ENCODE measurements around the gene STRN4. TPM values are rescaled to one million over a fixed set of nuclear protein-coding genes. Genes with fewer than 3 reads are reported as not detected.

STRN4 gene
- total and polyA plus RNA-seq, 7 donors = 28.6 to 72.3 (median 46.2) TPM

- WGBS, 3 donors = 85 to 91% (median 87%) methylated on average over 23 of the region's 23 CpGs
- intact Hi-C loops (cut with DNase I) = no loop called here
- no peak for ATAC-seq
Observed at GRCh38 chr19:46732966-46733689, 13.1 kb downstream of the STRN4 start.

DNA sequence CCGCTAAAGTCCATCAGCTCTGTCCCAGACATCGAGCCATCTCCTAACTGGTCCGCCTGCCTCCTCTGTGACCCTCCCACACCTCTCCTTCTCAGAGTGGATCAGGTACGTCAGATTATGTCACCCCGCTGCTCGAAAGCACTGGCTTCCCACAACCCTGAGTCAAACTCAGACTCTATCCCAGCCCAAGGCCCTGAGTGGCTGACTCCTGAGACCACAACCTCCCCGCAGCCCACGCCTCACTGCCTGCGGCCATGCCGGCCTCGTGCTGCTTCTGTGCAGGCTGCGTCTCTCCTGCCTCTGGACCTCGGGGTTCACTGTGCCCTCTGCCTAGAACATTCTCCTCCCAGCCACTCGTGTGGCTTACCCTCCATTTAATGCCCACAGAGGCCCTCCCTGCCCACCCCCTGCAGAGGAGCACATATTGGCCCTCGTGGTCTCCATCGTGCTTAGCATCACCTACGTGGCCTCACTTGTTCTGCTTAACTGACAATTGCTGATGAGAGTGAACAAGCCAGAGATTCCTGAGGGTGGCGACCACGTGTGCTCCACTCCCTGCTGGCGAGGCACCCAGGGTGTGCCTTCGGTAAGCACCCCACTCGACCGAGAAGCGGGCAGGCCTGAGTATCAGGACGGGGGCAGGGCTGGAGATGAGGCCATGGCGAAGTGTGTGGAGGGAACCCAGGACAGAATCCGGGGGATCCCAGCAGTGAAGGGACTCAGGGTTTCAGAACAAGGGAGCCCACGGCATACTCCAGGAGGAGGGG, 13.9 kb downstream of the STRN4 start:
- no peak for TF ChIP-seq CTCF (IDR thresholded peaks at IDR 0.05)
- Histone ChIP-seq H3K4me1 (no peaks in the 10 kb centered on the region), H3K27me3 (ENCODE audit: insufficient read depth in 3 of 3, low read length in 2 of 3) (no peaks in the 10 kb centered on the region), H3K36me3 (ENCODE audit: insufficient read depth in 1 of 2, low read depth in 1 of 2) (peaks cover 0 to 98% of the 10 kb centered on the region in 2 donors), H3K9me3 (no peaks in the 10 kb centered on the region), H3K27ac (no peak overlapping the region), H3K4me3 (no peak overlapping the region)
- DNase-seq (peak in 1 of 2 donors; percentile 44), ATAC-seq (no peak)
- 88 to 91% (median 90%) methylated on average over 27 to 28 of the region's 28 CpGs for WGBS, 3 donors
- intact Hi-C loops (cut with DNase I) = no loop called here

More at GRCh38 chr19:46732966-46733689, 13.1 kb downstream of the STRN4 start:
- TF ChIP-seq CTCF (IDR thresholded peaks at IDR 0.05) = no peak
- no peak overlapping the region for H3K4me3 ChIP-seq
- no peaks in the 10 kb centered on the region for H3K27me3 ChIP-seq (ENCODE audit: insufficient read depth in 3 of 3, low read length in 2 of 3)
- H3K9me3 ChIP-seq = no peaks in the 10 kb centered on the region
- peak in 1 of 2 donors; percentile 60 for DNase-seq
- no peak overlapping the region for H3K27ac ChIP-seq
- peaks cover 0 to 98% of the 10 kb centered on the region in 2 donors for H3K36me3 ChIP-seq (ENCODE audit: insufficient read depth in 1 of 2, low read depth in 1 of 2)
- peaks cover 6% of the 10 kb centered on the region for H3K4me1 ChIP-seq

DNA sequence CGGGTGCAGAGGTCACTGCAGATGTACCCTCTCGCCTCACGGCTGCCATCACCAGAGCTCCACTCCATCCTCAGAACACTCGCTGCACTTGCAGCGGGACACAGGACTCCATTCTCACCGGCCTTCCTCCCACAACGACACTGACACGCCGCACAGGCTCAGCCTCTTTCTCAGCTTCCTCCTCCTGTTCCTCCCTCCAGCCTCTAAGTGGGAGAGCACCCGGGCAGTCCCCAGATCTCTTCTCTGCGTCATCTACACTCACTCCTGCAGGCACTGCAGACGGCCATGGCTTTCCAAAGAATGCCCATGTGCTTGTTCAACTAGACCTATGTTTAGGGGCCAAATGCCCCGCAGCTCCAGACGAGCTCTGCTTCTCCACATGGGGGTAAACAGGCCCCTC, 14.7 kb downstream of the STRN4 start:
- peaks cover 0 to 99% of the 10 kb centered on the region in 2 donors for H3K36me3 ChIP-seq (ENCODE audit: insufficient read depth in 1 of 2, low read depth in 1 of 2)
- DNase-seq (peak in 1 of 2 donors; percentile 53), ATAC-seq (no peak)
- H3K27ac ChIP-seq = no peak overlapping the region
- H3K4me1 ChIP-seq = no peaks in the 10 kb centered on the region
- 76 to 86% (median 84%) methylated on average over 14 of the region's 14 CpGs for WGBS, 3 donors
- H3K9me3 ChIP-seq = no peaks in the 10 kb centered on the region
- H3K4me3 ChIP-seq = no peak overlapping the region
- intact Hi-C loops (cut with DNase I) = no loop called here
- H3K27me3 ChIP-seq (ENCODE audit: insufficient read depth in 3 of 3, low read length in 2 of 3) = no peaks in the 10 kb centered on the region
- no peak for TF ChIP-seq CTCF (IDR thresholded peaks at IDR 0.05)

DNA sequence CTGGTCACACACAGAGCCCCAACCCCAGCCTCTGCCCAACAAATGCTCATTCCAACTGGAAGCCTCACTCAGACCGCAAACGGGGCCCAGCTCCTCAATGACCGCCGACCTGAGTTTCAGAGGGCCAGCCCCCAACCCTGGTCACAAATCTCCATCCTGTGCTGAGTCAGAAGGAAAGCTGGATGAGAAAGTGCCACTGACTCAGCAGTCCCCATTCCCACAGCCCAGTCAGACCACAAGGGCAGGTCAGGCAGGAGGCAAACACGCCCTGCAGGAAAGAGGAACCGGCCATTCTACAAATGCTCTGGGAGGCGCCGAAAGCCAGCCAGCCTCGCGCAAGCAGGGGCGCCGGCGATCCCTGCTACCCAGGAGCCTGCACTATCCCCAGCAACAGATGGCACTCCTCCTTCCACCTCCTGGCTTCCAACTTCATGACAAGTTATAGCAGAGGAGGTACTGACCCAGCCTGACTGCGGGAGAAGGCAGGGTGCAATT, 15.2 kb downstream of the STRN4 start:
- ATAC-seq (peak in 3 of 4 donors; percentile 23 to 33 (median 26)), DNase-seq (peak in 1 of 2 donors; percentile 72)
- Histone ChIP-seq H3K4me3 (no peak overlapping the region), H3K27me3 (ENCODE audit: insufficient read depth in 3 of 3, low read length in 2 of 3) (no peaks in the 10 kb centered on the region), H3K36me3 (ENCODE audit: insufficient read depth in 1 of 2, low read depth in 1 of 2) (peaks cover 0 to 100% of the 10 kb centered on the region in 2 donors), H3K9me3 (no peaks in the 10 kb centered on the region), H3K4me1 (no peaks in the 10 kb centered on the region), H3K27ac (no peak overlapping the region)
- intact Hi-C loops (cut with DNase I) = no loop called here
- WGBS, 3 donors = 67 to 77% (median 77%) methylated on average over 14 of the region's 14 CpGs
- TF ChIP-seq CTCF (IDR thresholded peaks at IDR 0.05) = no peak

Measured in psoas muscle (tissue), 8 donors.